ENCODE measurements around the gene ZC2HC1B.

Gene ZC2HC1B

DNA sequence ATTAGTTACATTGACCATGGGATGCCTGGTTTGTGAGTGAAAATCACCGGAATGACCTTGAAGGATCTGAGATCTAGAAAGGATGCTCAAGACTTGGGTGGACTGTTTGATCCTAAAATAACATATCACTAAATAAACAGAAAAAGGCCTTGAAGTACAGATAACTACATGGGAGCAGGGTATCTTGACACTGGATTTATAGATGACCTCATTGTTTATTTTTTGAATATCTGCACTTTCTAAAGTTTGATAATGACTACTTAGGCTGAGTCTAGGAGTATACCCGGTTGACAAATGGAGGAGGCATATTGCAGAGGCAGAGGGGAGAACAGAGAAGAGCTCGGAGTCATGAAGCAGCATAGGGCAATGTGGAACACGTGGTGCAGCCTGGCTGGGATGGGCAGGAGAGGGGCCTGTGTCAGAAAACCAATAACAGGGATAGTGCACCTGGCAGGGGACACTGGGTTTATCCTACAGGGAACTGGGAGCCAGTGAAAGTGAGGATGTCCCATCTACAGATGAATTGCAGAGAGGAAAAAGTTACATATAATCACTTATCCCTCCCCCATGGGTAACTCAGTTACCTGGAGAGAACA lies 93.5 kb downstream of the ZC2HC1B start:
- no peaks in the 10 kb centered on the region for H3K9me3 Mint-ChIP-seq
- peaks cover 9% of the 10 kb centered on the region for H3K36me3 Mint-ChIP-seq (ENCODE audit: low read depth)
- no peak overlapping the region for H3K4me3 Mint-ChIP-seq
- H3K27ac Mint-ChIP-seq, result no peak overlapping the region
- no peak for DNase-seq
- no peak for TF ChIP-seq CTCF (IDR thresholded peaks at IDR 0.05)
- peaks cover 16% of the 10 kb centered on the region for H3K27me3 Mint-ChIP-seq (ENCODE audit: low read depth, poor library complexity)
- H3K4me1 Mint-ChIP-seq, result peaks cover 45% of the 10 kb centered on the region

GRCh38 chr6:143958839-143959399 lies 94.6 kb downstream of the ZC2HC1B start:
- Mint-ChIP-seq H3K9me3 (no peaks in the 10 kb centered on the region), H3K4me3 (peak overlapping the region; percentile 50), H3K36me3 (ENCODE audit: low read depth) (peaks cover 13% of the 10 kb centered on the region), H3K27me3 (ENCODE audit: low read depth, poor library complexity) (peaks cover 16% of the 10 kb centered on the region), H3K4me1 (peaks cover 56% of the 10 kb centered on the region), H3K27ac (peak overlapping the region; percentile 50)
- peak; percentile 44 for DNase-seq
- TF ChIP-seq CTCF (IDR thresholded peaks at IDR 0.05), result no peak

- no peaks in the 10 kb centered on the region for H3K9me3 Mint-ChIP-seq
These were observed 95.7 kb downstream of the ZC2HC1B start for GRCh38 chr6:143959927-143960326.

GRCh38 chr6:143961066-143961465 lies 96.8 kb downstream of the ZC2HC1B start:
- Mint-ChIP-seq H3K27ac (no peak overlapping the region), H3K4me3 (no peak overlapping the region), H3K4me1 (peaks cover 73% of the 10 kb centered on the region), H3K36me3 (ENCODE audit: low read depth) (peaks cover 30% of the 10 kb centered on the region), H3K9me3 (no peaks in the 10 kb centered on the region), H3K27me3 (ENCODE audit: low read depth, poor library complexity) (peaks cover 22% of the 10 kb centered on the region)
- DNase-seq, result no peak
- no peak for TF ChIP-seq CTCF (IDR thresholded peaks at IDR 0.05)

More at GRCh38 chr6:143959927-143960326, 95.7 kb downstream of the ZC2HC1B start:
- H3K36me3 Mint-ChIP-seq (ENCODE audit: low read depth), result peaks cover 19% of the 10 kb centered on the region
- TF ChIP-seq CTCF (IDR thresholded peaks at IDR 0.05), result no peak
- H3K4me1 Mint-ChIP-seq, result peaks cover 66% of the 10 kb centered on the region
- H3K27ac Mint-ChIP-seq, result no peak overlapping the region
- no peak for DNase-seq
- H3K4me3 Mint-ChIP-seq, result no peak overlapping the region
- H3K27me3 Mint-ChIP-seq (ENCODE audit: low read depth, poor library complexity), result peaks cover 16% of the 10 kb centered on the region

DNA sequence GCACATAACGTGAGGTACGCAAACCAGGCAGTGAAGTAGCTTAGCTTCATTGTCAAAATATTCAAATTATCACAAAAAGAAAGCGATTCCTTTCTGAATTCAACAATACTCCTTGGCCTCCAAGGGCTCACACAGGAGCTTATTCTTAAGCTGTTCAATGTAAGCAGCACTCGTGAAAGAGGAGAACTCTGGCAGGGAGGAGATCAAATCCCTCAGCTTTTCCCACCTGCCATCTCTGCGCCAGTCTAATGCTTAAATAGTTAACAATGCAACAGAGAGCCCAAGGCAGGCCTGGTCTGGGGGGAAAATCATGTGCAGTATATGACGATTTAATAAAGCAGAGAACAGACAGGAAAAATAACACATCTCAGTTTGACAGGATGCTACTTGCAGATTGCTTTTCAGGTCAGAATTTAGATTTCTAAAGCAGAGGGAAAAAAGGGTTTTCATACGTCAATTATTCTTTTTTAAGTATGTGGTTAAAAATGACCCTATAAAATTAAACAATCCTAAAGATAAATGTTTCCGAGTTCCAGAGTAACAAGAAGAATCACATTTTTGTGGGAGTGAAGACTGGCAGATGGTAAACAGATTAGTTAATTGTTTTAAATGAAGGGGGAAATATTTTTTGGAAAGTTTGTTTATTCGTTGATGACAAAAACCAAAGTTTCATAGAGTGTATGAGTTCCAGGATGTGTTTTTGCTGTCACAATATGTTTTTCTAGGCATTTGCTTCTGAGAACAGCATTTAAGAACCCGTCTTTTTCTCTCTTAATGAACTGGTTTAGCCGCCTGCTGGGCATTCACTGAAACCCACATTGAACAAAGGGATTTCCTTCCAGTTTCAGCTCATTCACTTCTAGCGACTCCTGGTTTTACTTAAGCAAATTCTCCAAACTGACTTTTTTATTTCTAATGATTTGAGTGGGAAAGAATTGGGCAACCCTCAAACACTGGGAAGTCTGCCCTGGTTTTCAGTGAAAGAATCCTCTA lies 97.9 kb downstream of the ZC2HC1B start:
- Mint-ChIP-seq H3K4me3 (peak overlapping the region; percentile 31), H3K27ac (peak overlapping the region; percentile 5), H3K4me1 (peaks cover 78% of the 10 kb centered on the region), H3K36me3 (ENCODE audit: low read depth) (peaks cover 34% of the 10 kb centered on the region), H3K27me3 (ENCODE audit: low read depth, poor library complexity) (peaks cover 22% of the 10 kb centered on the region), H3K9me3 (no peaks in the 10 kb centered on the region)
- DNase-seq, result no peak
- TF ChIP-seq CTCF (IDR thresholded peaks at IDR 0.05), result peak; percentile 46

All from nephron progenitor cell (in vitro differentiated cells).